Right lobe of liver (tissue), 4 donors: ENCODE measurements around the gene MMP1.

Experiments
- POLR2A ChIP-seq: fragments of 450-650 bp; IDR thresholded peaks from one replicate; pipeline ENCODE4 v1.6.1; 2017; ENCODE audit warnings: antibody characterized with exemption, mild to moderate bottlenecking
- TF ChIP-seq, protein P1 (sequence below), 4 donors: fragments of 200-600 bp in 3 of 4; fragments of 450-650 bp in 1 of 4; IDR thresholded peaks; one replicate each; pipeline versions ENCODE4 v1.5.1 to v1.8.0; 2016 to 2022; ENCODE audit warnings: antibody characterized with exemption in 4 of 4, mild to moderate bottlenecking in 2 of 4
- donor health status: DM: no; HTN: no; CAD: no.
- donor health status: DM: no; HTN: no; CAD: no.
- donor health status: DM: no; HTN: yes; CAD: no.

DNA sequence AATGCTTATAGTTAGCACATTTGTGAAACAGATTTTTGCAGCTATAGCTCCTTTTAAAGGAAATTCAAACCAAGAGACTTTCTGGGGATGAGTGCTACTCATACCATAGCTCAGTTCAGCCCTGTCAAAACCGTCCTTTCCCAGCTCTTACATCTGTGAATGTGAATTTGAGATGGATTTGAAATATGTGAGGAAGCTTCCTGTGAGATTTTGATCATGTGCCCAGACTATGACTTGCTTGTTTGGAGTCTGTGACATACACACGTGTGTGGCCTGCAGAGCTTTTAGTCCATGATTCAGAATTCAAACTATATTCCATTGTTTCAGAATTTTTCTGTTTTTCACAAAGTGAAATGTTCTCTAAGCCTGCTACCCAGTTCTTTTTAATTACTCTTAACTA is 4.4 kb upstream of the MMP1 start:
- TF ChIP-seq, protein P1, sequence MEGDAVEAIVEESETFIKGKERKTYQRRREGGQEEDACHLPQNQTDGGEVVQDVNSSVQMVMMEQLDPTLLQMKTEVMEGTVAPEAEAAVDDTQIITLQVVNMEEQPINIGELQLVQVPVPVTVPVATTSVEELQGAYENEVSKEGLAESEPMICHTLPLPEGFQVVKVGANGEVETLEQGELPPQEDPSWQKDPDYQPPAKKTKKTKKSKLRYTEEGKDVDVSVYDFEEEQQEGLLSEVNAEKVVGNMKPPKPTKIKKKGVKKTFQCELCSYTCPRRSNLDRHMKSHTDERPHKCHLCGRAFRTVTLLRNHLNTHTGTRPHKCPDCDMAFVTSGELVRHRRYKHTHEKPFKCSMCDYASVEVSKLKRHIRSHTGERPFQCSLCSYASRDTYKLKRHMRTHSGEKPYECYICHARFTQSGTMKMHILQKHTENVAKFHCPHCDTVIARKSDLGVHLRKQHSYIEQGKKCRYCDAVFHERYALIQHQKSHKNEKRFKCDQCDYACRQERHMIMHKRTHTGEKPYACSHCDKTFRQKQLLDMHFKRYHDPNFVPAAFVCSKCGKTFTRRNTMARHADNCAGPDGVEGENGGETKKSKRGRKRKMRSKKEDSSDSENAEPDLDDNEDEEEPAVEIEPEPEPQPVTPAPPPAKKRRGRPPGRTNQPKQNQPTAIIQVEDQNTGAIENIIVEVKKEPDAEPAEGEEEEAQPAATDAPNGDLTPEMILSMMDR (IDR thresholded peaks at IDR 0.05) = no peak
- TF ChIP-seq POLR2A = no peak
